GM23338 (cell line): ENCODE measurements around the gene RAET1G. TPM values are rescaled to one million over a fixed set of nuclear protein-coding genes. Genes with fewer than 3 reads are reported as not detected.
"Not testable (repeated sequence)": the region's sequence is repeated elsewhere in the genome, so short reads cannot be mapped to it uniquely, and the experiment has no call there.

Experiments used
- ATAC-seq: fragments of 200-7000 bp; cut with Tn5 transposase; 3 replicates; pipeline ENCODE4 v1.9.1; 2020
- DNase-seq: peaks from one replicate; pipeline ENCODE4 v3.0.0-alpha.2; 2015; ENCODE audit warnings: low spot score
- H2AFZ ChIP-seq: fragments of 200-600 bp; sonication (generic); 2 replicates; pipeline ENCODE4 v1.8.0; 2016; ENCODE audit warnings: antibody characterized with exemption, mild to moderate bottlenecking, moderate library complexity
- H3F3A ChIP-seq: fragments of 200-600 bp; sonication (generic); replicated peaks from 2 replicates; pipeline ENCODE4 v1.8.0; 2017; ENCODE audit warnings: antibody characterized with exemption, mixed run types, low read depth
- H3K27ac ChIP-seq: fragments of 200-600 bp; sonication (generic); 2 replicates; pipeline ENCODE4 v1.6.1; 2016; ENCODE audit warnings: low read depth
- H3K27me3 ChIP-seq: fragments of 200-600 bp; sonication (generic); 2 replicates; pipeline ENCODE4 v1.8.0; 2016; ENCODE audit warnings: mild to moderate bottlenecking, mixed run types, moderate library complexity; ENCODE audit not compliant: insufficient read depth
- H3K36me3 ChIP-seq: fragments of 200-600 bp; sonication (generic); 2 replicates; pipeline ENCODE4 v1.8.0; 2016; ENCODE audit warnings: mild to moderate bottlenecking; ENCODE audit not compliant: insufficient read depth
- H3K4me1 ChIP-seq: fragments of 200-600 bp; sonication (generic); 2 replicates; pipeline ENCODE4 v1.8.0; 2016; ENCODE audit warnings: mild to moderate bottlenecking, moderate library complexity; ENCODE audit not compliant: insufficient read depth
- H3K4me2 ChIP-seq: fragments of 200-600 bp; sonication (generic); 2 replicates; pipeline ENCODE4 v1.7.1; 2017; ENCODE audit warnings: mixed run types
- H3K4me3 ChIP-seq: fragments of 200-600 bp; sonication (generic); 2 replicates; pipeline ENCODE4 v1.6.1; 2016; ENCODE audit warnings: mixed run types
- H3K79me2 ChIP-seq: fragments of 200-600 bp; sonication (generic); replicated peaks from 2 replicates; pipeline ENCODE4 v1.8.0; 2017; ENCODE audit warnings: mild to moderate bottlenecking; ENCODE audit not compliant: insufficient read depth
- H3K9me2 ChIP-seq: fragments of 200-600 bp; sonication (generic); 2 replicates; pipeline ENCODE4 v1.8.0; 2017; ENCODE audit not compliant: insufficient read depth
- H4K20me1 ChIP-seq: fragments of 200-600 bp; sonication (generic); replicated peaks from 2 replicates; pipeline ENCODE4 v1.8.0; 2017; ENCODE audit warnings: mild to moderate bottlenecking; ENCODE audit not compliant: insufficient read depth
- H3K27ac Mint-ChIP-seq: 2 replicates; pipeline ENCODE4 v1.8.0; 2020; ENCODE audit warnings: inconsistent platforms, mild to moderate bottlenecking, moderate library complexity, mixed read lengths
- H3K27me3 Mint-ChIP-seq: 3 replicates; pipeline ENCODE4 v1.8.0; 2022; ENCODE audit warnings: low read depth, mild to moderate bottlenecking, moderate library complexity, mixed read lengths, inconsistent platforms; ENCODE audit not compliant: insufficient read depth, poor library complexity
- H3K36me3 Mint-ChIP-seq: 3 replicates; pipeline ENCODE4 v1.8.0; 2021; ENCODE audit warnings: low read depth, mild to moderate bottlenecking, inconsistent platforms, moderate library complexity, mixed read lengths
- H3K4me1 Mint-ChIP-seq: 3 replicates; pipeline ENCODE4 v1.8.0; 2020; ENCODE audit warnings: mild to moderate bottlenecking, inconsistent platforms, mixed read lengths
- H3K4me3 Mint-ChIP-seq: 3 replicates; pipeline ENCODE4 v1.8.0; 2021; ENCODE audit warnings: moderate library complexity, mild to moderate bottlenecking, inconsistent platforms, mixed read lengths
- H3K9me3 Mint-ChIP-seq: 3 replicates; pipeline ENCODE4 v1.8.0; 2020; ENCODE audit warnings: moderate library complexity, mild to moderate bottlenecking, inconsistent platforms, mixed read lengths
- CREB1 ChIP-seq: fragments of 250-450 bp; sonication (Bioruptor Pico); IDR thresholded peaks from 2 replicates; pipeline ENCODE4 v1.5.0; 2020; ENCODE audit warnings: low read depth, mild to moderate bottlenecking, moderate library complexity
- EZH2 ChIP-seq: fragments of 200-600 bp; sonication (generic); IDR thresholded peaks from one replicate; pipeline ENCODE4 v1.8.0; 2017; ENCODE audit warnings: antibody characterized with exemption, mild to moderate bottlenecking, low read depth; ENCODE audit not compliant: unreplicated experiment
- EZH2phosphoT487 ChIP-seq: fragments of 200-600 bp; sonication (generic); IDR thresholded peaks from one replicate; pipeline ENCODE4 v1.8.1; 2018; ENCODE audit warnings: antibody characterized with exemption; ENCODE audit not compliant: unreplicated experiment
- POLR2AphosphoS5 ChIP-seq: IDR thresholded peaks from 2 replicates; pipeline ENCODE4 v1.6.1; 2016; ENCODE audit warnings: antibody characterized with exemption, low read depth
- STAT1 ChIP-seq: IDR thresholded peaks from one replicate; pipeline ENCODE4 v1.6.1; 2016; ENCODE audit warnings: antibody characterized with exemption; ENCODE audit not compliant: unreplicated experiment
- ZNF114 ChIP-seq: fragments of 250-450 bp; sonication (Bioruptor Pico); IDR thresholded peaks from 2 replicates; pipeline ENCODE4 v1.5.0; 2020; ENCODE audit warnings: mild to moderate bottlenecking, moderate library complexity
- ZNF331 ChIP-seq: fragments of 250-450 bp; sonication (Bioruptor Pico); IDR thresholded peaks from 2 replicates; pipeline ENCODE4 v1.5.0; 2020; ENCODE audit warnings: low read depth, mild to moderate bottlenecking, moderate library complexity
- polyA plus RNA-seq: library from polyadenylated mRNA; unstranded; fragments of >200 nt; fragmentation: Nextera tagmentation; extraction: Ambion mirVana; gene quantifications from 2 replicates; pipeline ENCODE4 v1.2.1, GENCODE V29; 2016
- total RNA-seq: library from RNA; depleted of rRNA; stranded (reverse); fragments of >200 nt; shearing (Covaris generic); gene quantifications from 2 replicates; pipeline ENCODE4 v1.2.3, GENCODE V29; 2014
- TF ChIP-seq, protein P1 (sequence below): IDR thresholded peaks from 2 replicates; pipeline ENCODE4 v1.6.1; 2016; ENCODE audit warnings: antibody characterized with exemption
- TF ChIP-seq, protein P2 (sequence below): fragments of 250-450 bp; sonication (Bioruptor Pico); IDR thresholded peaks from 2 replicates; pipeline ENCODE4 v1.5.0; 2020; ENCODE audit warnings: mild to moderate bottlenecking, moderate library complexity
- TF ChIP-seq, protein P3 (sequence below), 2 experiments: fragments of 200-600 bp in 1 of 2; sonication (generic) in 1 of 2; conservative IDR thresholded peaks; 2 replicates each; pipeline versions ENCODE4 v1.5.1 to v1.6.1; 2016 to 2017; ENCODE audit warnings: antibody characterized with exemption in 2 of 2, low read depth in 2 of 2, mild to moderate bottlenecking in 2 of 2, moderate library complexity in 1 of 2

RAET1G gene
- total and polyA plus RNA-seq, 2 experiments from 2014 or later = not detected

GRCh38 chr6:149913085-149913484 is 9.8 kb downstream of the RAET1G start:
- Histone ChIP-seq H3K4me3 (no peak overlapping the region), H3K4me1 (no peaks in the 10 kb centered on the region), H3K36me3 (no peaks in the 10 kb centered on the region; the same call in 1 of the 2 replicates), H3F3A (no peaks in the 10 kb centered on the region), H3K79me2 (no peaks in the 10 kb centered on the region), H3K27ac (no peak overlapping the region), H3K4me2 (no peak overlapping the region), H3K27me3 (no peaks in the 10 kb centered on the region), H3K9me2 (no peaks in the 10 kb centered on the region), H2AFZ (no peak overlapping the region), H4K20me1 (no peaks in the 10 kb centered on the region)
- Mint-ChIP-seq H3K4me3 (no peak overlapping the region), H3K27me3 (peaks cover 11% of the 10 kb centered on the region), H3K27ac (no peak overlapping the region), H3K9me3 (peaks cover 33% of the 10 kb centered on the region), H3K36me3 (peaks cover 10% of the 10 kb centered on the region), H3K4me1 (no peaks in the 10 kb centered on the region)
- no peak for TF ChIP-seq STAT1
- TF ChIP-seq ZNF114 (CRISPR knock-in tag) = no peak
- no peak for TF ChIP-seq EZH2
- TF ChIP-seq, protein P1, sequence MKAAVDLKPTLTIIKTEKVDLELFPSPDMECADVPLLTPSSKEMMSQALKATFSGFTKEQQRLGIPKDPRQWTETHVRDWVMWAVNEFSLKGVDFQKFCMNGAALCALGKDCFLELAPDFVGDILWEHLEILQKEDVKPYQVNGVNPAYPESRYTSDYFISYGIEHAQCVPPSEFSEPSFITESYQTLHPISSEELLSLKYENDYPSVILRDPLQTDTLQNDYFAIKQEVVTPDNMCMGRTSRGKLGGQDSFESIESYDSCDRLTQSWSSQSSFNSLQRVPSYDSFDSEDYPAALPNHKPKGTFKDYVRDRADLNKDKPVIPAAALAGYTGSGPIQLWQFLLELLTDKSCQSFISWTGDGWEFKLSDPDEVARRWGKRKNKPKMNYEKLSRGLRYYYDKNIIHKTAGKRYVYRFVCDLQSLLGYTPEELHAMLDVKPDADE = no peak
- TF ChIP-seq, protein P2, sequence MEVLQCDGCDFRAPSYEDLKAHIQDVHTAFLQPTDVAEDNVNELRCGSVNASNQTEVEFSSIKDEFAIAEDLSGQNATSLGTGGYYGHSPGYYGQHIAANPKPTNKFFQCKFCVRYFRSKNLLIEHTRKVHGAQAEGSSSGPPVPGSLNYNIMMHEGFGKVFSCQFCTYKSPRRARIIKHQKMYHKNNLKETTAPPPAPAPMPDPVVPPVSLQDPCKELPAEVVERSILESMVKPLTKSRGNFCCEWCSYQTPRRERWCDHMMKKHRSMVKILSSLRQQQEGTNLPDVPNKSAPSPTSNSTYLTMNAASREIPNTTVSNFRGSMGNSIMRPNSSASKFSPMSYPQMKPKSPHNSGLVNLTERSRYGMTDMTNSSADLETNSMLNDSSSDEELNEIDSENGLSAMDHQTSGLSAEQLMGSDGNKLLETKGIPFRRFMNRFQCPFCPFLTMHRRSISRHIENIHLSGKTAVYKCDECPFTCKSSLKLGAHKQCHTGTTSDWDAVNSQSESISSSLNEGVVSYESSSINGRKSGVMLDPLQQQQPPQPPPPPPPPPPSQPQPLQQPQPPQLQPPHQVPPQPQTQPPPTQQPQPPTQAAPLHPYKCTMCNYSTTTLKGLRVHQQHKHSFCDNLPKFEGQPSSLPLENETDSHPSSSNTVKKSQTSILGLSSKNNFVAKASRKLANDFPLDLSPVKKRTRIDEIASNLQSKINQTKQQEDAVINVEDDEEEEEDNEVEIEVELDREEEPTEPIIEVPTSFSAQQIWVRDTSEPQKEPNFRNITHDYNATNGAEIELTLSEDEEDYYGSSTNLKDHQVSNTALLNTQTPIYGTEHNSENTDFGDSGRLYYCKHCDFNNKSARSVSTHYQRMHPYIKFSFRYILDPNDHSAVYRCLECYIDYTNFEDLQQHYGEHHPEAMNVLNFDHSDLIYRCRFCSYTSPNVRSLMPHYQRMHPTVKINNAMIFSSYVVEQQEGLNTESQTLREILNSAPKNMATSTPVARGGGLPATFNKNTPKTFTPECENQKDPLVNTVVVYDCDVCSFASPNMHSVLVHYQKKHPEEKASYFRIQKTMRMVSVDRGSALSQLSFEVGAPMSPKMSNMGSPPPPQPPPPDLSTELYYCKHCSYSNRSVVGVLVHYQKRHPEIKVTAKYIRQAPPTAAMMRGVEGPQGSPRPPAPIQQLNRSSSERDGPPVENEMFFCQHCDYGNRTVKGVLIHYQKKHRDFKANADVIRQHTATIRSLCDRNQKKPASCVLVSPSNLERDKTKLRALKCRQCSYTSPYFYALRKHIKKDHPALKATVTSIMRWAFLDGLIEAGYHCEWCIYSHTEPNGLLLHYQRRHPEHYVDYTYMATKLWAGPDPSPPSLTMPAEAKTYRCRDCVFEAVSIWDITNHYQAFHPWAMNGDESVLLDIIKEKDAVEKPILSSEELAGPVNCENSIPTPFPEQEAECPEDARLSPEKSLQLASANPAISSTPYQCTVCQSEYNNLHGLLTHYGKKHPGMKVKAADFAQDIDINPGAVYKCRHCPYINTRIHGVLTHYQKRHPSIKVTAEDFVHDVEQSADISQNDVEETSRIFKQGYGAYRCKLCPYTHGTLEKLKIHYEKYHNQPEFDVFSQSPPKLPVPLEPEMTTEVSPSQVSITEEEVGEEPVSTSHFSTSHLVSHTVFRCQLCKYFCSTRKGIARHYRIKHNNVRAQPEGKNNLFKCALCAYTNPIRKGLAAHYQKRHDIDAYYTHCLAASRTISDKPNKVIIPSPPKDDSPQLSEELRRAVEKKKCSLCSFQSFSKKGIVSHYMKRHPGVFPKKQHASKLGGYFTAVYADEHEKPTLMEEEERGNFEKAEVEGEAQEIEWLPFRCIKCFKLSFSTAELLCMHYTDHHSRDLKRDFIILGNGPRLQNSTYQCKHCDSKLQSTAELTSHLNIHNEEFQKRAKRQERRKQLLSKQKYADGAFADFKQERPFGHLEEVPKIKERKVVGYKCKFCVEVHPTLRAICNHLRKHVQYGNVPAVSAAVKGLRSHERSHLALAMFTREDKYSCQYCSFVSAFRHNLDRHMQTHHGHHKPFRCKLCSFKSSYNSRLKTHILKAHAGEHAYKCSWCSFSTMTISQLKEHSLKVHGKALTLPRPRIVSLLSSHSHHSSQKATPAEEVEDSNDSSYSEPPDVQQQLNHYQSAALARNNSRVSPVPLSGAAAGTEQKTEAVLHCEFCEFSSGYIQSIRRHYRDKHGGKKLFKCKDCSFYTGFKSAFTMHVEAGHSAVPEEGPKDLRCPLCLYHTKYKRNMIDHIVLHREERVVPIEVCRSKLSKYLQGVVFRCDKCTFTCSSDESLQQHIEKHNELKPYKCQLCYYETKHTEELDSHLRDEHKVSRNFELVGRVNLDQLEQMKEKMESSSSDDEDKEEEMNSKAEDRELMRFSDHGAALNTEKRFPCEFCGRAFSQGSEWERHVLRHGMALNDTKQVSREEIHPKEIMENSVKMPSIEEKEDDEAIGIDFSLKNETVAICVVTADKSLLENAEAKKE (CRISPR knock-in tag) = no peak
- no peak for TF ChIP-seq POLR2AphosphoS5
- no peak for TF ChIP-seq ZNF331 (CRISPR knock-in tag)
- TF ChIP-seq CREB1 (CRISPR knock-in tag) = no peak
- TF ChIP-seq, protein P3, sequence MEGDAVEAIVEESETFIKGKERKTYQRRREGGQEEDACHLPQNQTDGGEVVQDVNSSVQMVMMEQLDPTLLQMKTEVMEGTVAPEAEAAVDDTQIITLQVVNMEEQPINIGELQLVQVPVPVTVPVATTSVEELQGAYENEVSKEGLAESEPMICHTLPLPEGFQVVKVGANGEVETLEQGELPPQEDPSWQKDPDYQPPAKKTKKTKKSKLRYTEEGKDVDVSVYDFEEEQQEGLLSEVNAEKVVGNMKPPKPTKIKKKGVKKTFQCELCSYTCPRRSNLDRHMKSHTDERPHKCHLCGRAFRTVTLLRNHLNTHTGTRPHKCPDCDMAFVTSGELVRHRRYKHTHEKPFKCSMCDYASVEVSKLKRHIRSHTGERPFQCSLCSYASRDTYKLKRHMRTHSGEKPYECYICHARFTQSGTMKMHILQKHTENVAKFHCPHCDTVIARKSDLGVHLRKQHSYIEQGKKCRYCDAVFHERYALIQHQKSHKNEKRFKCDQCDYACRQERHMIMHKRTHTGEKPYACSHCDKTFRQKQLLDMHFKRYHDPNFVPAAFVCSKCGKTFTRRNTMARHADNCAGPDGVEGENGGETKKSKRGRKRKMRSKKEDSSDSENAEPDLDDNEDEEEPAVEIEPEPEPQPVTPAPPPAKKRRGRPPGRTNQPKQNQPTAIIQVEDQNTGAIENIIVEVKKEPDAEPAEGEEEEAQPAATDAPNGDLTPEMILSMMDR (conservative IDR thresholded peaks at IDR 0.05; ENCODE audit: low read depth in 2 of 2) = no peak
- no peak for TF ChIP-seq EZH2phosphoT487
- DNase-seq (no peak), ATAC-seq (no peak)

DNA sequence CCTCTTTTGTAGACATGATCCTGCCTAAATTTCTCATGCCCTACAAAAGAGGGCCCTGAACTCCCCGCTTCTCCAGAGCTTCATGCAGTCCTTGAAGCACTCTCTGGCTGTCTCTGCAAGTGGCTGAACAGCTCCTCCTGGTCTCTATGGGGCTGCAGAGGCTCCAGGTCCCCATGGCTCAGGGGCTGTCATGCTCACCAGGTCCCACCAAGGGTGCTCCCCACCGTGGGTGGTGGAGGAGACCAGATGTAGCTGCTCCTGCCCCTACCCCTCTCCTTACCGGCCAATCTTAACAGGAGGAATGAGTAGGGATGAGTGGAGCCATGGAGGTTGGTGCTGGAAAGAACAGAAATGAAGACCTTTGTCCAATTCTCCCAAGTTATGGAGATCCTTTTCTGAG is 10.2 kb downstream of the RAET1G start:
- peaks cover 14% of the 10 kb centered on the region for H3K36me3 Mint-ChIP-seq
- not testable (repeated sequence) for H3F3A ChIP-seq, H2AFZ ChIP-seq, H3K4me1 ChIP-seq, H3K4me3 ChIP-seq, H4K20me1 ChIP-seq, H3K4me1 Mint-ChIP-seq, H3K36me3 ChIP-seq, H3K4me2 ChIP-seq, H3K27ac Mint-ChIP-seq, DNase-seq, H3K27me3 ChIP-seq, ATAC-seq, H3K79me2 ChIP-seq, H3K9me2 ChIP-seq, H3K27me3 Mint-ChIP-seq, H3K27ac ChIP-seq, H3K4me3 Mint-ChIP-seq
- peaks cover 37% of the 10 kb centered on the region for H3K9me3 Mint-ChIP-seq
